WTC11 (cell line): ENCODE data around the gene PCNX3.

Source experiments
- ETV6 ChIP-seq: sonication (generic); formaldehyde crosslinking; IDR thresholded peaks from 2 replicates; pipeline ENCODE4 v1.8.1; 2022; ENCODE audit warnings: mild to moderate bottlenecking, missing genetic modification reagents
- IRF2 ChIP-seq: sonication (generic); formaldehyde crosslinking; IDR thresholded peaks from 2 replicates; pipeline ENCODE4 v1.8.0; 2022; ENCODE audit warnings: low read depth, missing genetic modification reagents, borderline replicate concordance
- JAZF1 ChIP-seq: fragments of 250-450 bp; sonication (Bioruptor Pico); IDR thresholded peaks from 2 replicates; pipeline ENCODE4 v1.9.0; 2021; ENCODE audit warnings: moderate library complexity, mild to moderate bottlenecking, inconsistent platforms
- JUN ChIP-seq: sonication (generic); formaldehyde crosslinking; IDR thresholded peaks from 2 replicates; pipeline ENCODE4 v1.8.0; 2023; ENCODE audit warnings: mild to moderate bottlenecking, missing genetic modification reagents
- NR1H2 ChIP-seq: sonication (generic); formaldehyde crosslinking; IDR thresholded peaks from 2 replicates; pipeline ENCODE4 v1.9.0; 2021; ENCODE audit warnings: mild to moderate bottlenecking, moderate library complexity, missing genetic modification reagents
- NR2C2 ChIP-seq: sonication (generic); formaldehyde crosslinking; IDR thresholded peaks from 2 replicates; pipeline ENCODE4 v1.8.0; 2022; ENCODE audit warnings: mild to moderate bottlenecking, missing genetic modification reagents
- RELA ChIP-seq: sonication (generic); formaldehyde crosslinking; IDR thresholded peaks from 2 replicates; pipeline ENCODE4 v1.8.1; 2022; ENCODE audit warnings: missing genetic modification reagents, mild to moderate bottlenecking, borderline replicate concordance
- SP1 ChIP-seq: sonication (generic); formaldehyde crosslinking; conservative IDR thresholded peaks from 2 replicates; pipeline ENCODE4 v1.8.1; 2022; ENCODE audit warnings: missing genetic modification reagents
- TF ChIP-seq, protein P1 (sequence below): fragments of 200-600 bp; IDR thresholded peaks from 2 replicates; pipeline ENCODE4 v1.8.0; 2022; ENCODE audit warnings: antibody characterized with exemption
- TF ChIP-seq, protein P2 (sequence below): sonication (generic); formaldehyde crosslinking; IDR thresholded peaks from 2 replicates; pipeline ENCODE4 v1.8.1; 2023; ENCODE audit warnings: mild to moderate bottlenecking, missing genetic modification reagents
- TF ChIP-seq, protein P3 (sequence below): sonication (generic); formaldehyde crosslinking; IDR thresholded peaks from 2 replicates; pipeline ENCODE4 v1.8.0; 2022; ENCODE audit warnings: mild to moderate bottlenecking, missing genetic modification reagents
- TF ChIP-seq, protein P4 (sequence below): fragments of 250-450 bp; sonication (Bioruptor Pico); IDR thresholded peaks from 2 replicates; pipeline ENCODE4 v2.1.2; 2022; ENCODE audit warnings: mild to moderate bottlenecking, moderate library complexity
- TF ChIP-seq, protein P5 (sequence below): sonication (generic); formaldehyde crosslinking; IDR thresholded peaks from 2 replicates; pipeline ENCODE4 v1.8.1; 2023; ENCODE audit warnings: mild to moderate bottlenecking, missing genetic modification reagents

DNA sequence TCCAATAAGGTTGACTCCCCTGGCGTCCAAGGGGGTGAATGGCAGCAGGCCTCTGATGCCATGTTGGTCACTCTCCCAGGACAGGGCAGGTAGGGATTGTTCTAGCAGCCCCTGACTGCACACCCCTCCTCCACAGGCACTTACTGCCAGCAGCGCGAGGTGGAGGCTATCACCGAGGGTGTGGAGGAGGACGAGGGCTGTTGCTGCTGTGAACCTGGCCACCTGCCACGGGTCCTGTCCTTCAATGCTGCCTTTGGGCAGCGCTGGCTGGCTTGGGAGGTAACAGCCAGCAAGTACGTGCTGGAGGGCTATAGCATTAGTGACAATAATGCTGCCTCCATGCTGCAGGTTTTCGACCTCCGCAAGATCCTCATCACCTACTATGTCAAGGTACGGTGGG is 14.6 kb downstream of the PCNX3 start:
- TF ChIP-seq ETV6 (CRISPR knock-in tag), result no peak
- TF ChIP-seq SP1 (CRISPR knock-in tag), result no peak
- TF ChIP-seq, protein P1, sequence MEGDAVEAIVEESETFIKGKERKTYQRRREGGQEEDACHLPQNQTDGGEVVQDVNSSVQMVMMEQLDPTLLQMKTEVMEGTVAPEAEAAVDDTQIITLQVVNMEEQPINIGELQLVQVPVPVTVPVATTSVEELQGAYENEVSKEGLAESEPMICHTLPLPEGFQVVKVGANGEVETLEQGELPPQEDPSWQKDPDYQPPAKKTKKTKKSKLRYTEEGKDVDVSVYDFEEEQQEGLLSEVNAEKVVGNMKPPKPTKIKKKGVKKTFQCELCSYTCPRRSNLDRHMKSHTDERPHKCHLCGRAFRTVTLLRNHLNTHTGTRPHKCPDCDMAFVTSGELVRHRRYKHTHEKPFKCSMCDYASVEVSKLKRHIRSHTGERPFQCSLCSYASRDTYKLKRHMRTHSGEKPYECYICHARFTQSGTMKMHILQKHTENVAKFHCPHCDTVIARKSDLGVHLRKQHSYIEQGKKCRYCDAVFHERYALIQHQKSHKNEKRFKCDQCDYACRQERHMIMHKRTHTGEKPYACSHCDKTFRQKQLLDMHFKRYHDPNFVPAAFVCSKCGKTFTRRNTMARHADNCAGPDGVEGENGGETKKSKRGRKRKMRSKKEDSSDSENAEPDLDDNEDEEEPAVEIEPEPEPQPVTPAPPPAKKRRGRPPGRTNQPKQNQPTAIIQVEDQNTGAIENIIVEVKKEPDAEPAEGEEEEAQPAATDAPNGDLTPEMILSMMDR, result no peak
- TF ChIP-seq IRF2 (CRISPR knock-in tag), result no peak
- TF ChIP-seq, protein P2, sequence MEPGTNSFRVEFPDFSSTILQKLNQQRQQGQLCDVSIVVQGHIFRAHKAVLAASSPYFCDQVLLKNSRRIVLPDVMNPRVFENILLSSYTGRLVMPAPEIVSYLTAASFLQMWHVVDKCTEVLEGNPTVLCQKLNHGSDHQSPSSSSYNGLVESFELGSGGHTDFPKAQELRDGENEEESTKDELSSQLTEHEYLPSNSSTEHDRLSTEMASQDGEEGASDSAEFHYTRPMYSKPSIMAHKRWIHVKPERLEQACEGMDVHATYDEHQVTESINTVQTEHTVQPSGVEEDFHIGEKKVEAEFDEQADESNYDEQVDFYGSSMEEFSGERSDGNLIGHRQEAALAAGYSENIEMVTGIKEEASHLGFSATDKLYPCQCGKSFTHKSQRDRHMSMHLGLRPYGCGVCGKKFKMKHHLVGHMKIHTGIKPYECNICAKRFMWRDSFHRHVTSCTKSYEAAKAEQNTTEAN (CRISPR knock-in tag), result no peak
- TF ChIP-seq RELA (CRISPR knock-in tag), result no peak
- TF ChIP-seq JAZF1 (CRISPR knock-in tag), result no peak
- TF ChIP-seq, protein P3, sequence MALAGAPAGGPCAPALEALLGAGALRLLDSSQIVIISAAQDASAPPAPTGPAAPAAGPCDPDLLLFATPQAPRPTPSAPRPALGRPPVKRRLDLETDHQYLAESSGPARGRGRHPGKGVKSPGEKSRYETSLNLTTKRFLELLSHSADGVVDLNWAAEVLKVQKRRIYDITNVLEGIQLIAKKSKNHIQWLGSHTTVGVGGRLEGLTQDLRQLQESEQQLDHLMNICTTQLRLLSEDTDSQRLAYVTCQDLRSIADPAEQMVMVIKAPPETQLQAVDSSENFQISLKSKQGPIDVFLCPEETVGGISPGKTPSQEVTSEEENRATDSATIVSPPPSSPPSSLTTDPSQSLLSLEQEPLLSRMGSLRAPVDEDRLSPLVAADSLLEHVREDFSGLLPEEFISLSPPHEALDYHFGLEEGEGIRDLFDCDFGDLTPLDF, result no peak
- TF ChIP-seq NR2C2, result no peak
- no peak for TF ChIP-seq JUN (CRISPR knock-in tag)
- TF ChIP-seq, protein P4, sequence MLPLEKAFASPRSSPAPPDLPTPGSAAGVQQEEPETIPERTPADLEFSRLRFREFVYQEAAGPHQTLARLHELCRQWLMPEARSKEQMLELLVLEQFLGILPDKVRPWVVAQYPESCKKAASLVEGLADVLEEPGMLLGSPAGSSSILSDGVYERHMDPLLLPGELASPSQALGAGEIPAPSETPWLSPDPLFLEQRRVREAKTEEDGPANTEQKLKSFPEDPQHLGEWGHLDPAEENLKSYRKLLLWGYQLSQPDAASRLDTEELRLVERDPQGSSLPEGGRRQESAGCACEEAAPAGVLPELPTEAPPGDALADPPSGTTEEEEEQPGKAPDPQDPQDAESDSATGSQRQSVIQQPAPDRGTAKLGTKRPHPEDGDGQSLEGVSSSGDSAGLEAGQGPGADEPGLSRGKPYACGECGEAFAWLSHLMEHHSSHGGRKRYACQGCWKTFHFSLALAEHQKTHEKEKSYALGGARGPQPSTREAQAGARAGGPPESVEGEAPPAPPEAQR (CRISPR knock-in tag), result no peak
- TF ChIP-seq, protein P5, sequence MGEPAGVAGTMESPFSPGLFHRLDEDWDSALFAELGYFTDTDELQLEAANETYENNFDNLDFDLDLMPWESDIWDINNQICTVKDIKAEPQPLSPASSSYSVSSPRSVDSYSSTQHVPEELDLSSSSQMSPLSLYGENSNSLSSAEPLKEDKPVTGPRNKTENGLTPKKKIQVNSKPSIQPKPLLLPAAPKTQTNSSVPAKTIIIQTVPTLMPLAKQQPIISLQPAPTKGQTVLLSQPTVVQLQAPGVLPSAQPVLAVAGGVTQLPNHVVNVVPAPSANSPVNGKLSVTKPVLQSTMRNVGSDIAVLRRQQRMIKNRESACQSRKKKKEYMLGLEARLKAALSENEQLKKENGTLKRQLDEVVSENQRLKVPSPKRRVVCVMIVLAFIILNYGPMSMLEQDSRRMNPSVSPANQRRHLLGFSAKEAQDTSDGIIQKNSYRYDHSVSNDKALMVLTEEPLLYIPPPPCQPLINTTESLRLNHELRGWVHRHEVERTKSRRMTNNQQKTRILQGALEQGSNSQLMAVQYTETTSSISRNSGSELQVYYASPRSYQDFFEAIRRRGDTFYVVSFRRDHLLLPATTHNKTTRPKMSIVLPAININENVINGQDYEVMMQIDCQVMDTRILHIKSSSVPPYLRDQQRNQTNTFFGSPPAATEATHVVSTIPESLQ, result no peak
- no peak for TF ChIP-seq NR1H2
